SK-N-SH (cell line): ENCODE data around the gene KCNQ2. TPM values are rescaled to one million over a fixed set of nuclear protein-coding genes. Genes with fewer than 3 reads are reported as not detected.

Experiments
- CTCF ChIA-PET: fragments of 300-600, 350-600 bp; formaldehyde crosslinking; extraction: SDS; loops from one replicate; lab custom pipeline; 2021; lab: Yijun Ruan, JAX
- POLR2A ChIA-PET: fragments of 350-600 bp; sonication (Branson Sonifier 250); formaldehyde crosslinking; extraction: SDS; loops from one replicate; lab custom pipeline; 2020; ENCODE audit warnings: antibody characterized with exemption, inconsistent platforms; lab: Yijun Ruan, JAX
- DNase-seq: peaks from one replicate; pipeline ENCODE4 v3.0.0; 2012
- H2AFZ ChIP-seq: fragments of 200-600 bp; sonication (generic); 2 replicates; pipeline ENCODE4 v1.8.1; 2016; ENCODE audit warnings: antibody characterized with exemption, mild to moderate bottlenecking, low read depth
- H3F3A ChIP-seq: fragments of 200-600 bp; sonication (generic); replicated peaks from 2 replicates; pipeline ENCODE3; 2016; ENCODE audit warnings: antibody characterized with exemption, mild to moderate bottlenecking; ENCODE audit not compliant: insufficient read depth
- H3K27ac ChIP-seq, 2 experiments: fragments of 200-500 bp in 1 of 2; fragments of 200-600 bp in 1 of 2; sonication (Bioruptor generic) in 1 of 2; sonication (generic), shearing (Covaris generic) in 1 of 2; 2 replicates each; pipeline versions ENCODE4 v1.5.1 to v1.6.1; 2014 to 2016; ENCODE audit warnings: low read depth in 2 of 2, inconsistent platforms in 1 of 2, low read length in 1 of 2, mild to moderate bottlenecking in 1 of 2, mixed read lengths in 1 of 2
- H3K27me3 ChIP-seq: fragments of 200-600 bp; sonication (generic), shearing (Covaris generic); 2 replicates; pipeline ENCODE4 v1.6.1; 2016; ENCODE audit warnings: mixed run types; ENCODE audit not compliant: insufficient read depth
- H3K36me3 ChIP-seq, 2 experiments: fragments of 200-500 bp in 1 of 2; fragments of 200-600 bp in 1 of 2; sonication (Bioruptor generic) in 1 of 2; sonication (generic) in 1 of 2; replicated peaks in 1 of 2; 2 replicates each; pipeline versions ENCODE3 to v1.5.1; 2014 to 2016; ENCODE audit warnings: low read length in 1 of 2, mild to moderate bottlenecking in 1 of 2; ENCODE audit not compliant: insufficient read depth in 2 of 2, control insufficient read depth in 1 of 2
- H3K4me1 ChIP-seq, 2 experiments: fragments of 200-500 bp in 1 of 2; fragments of 200-600 bp in 1 of 2; sonication (Bioruptor generic) in 1 of 2; sonication (generic), shearing (Covaris generic) in 1 of 2; 2 replicates each; pipeline versions ENCODE4 v1.5.1 to v1.6.1; 2014 to 2016; ENCODE audit warnings: low read depth in 1 of 2, low read length in 1 of 2, mixed run types in 1 of 2; ENCODE audit not compliant: insufficient read depth in 2 of 2, control insufficient read depth in 1 of 2
- H3K4me2 ChIP-seq: fragments of 200-600 bp; sonication (generic), shearing (Covaris generic); 2 replicates; pipeline ENCODE4 v1.6.1; 2017; ENCODE audit warnings: mixed run types
- H3K4me3 ChIP-seq, 2 experiments: fragments of 200-500 bp in 1 of 2; fragments of 200-600 bp in 1 of 2; sonication (Bioruptor generic) in 1 of 2; sonication (generic), shearing (Covaris generic) in 1 of 2; 2 replicates each; pipeline versions ENCODE4 v1.5.1 to v1.8.1; 2014 to 2016; ENCODE audit warnings: low read depth in 2 of 2, inconsistent platforms in 1 of 2, low read length in 1 of 2, mild to moderate bottlenecking in 1 of 2, mixed read lengths in 1 of 2, moderate library complexity in 1 of 2
- H3K79me2 ChIP-seq: fragments of 200-600 bp; sonication (generic); 2 replicates; pipeline ENCODE4 v1.8.1; 2017; ENCODE audit warnings: mild to moderate bottlenecking; ENCODE audit not compliant: insufficient read depth
- H3K9ac ChIP-seq: fragments of 200-600 bp; sonication (generic); 2 replicates; pipeline ENCODE4 v1.6.1; 2017; ENCODE audit warnings: mixed run types
- H3K9me2 ChIP-seq: fragments of 200-600 bp; sonication (generic); 2 replicates; pipeline ENCODE4 v1.6.1; 2017; ENCODE audit warnings: mixed run types
- H3K9me3 ChIP-seq: fragments of 200-600 bp; sonication (generic); 2 replicates; pipeline ENCODE4 v1.6.1; 2017; ENCODE audit warnings: mixed run types, mild to moderate bottlenecking, moderate library complexity
- H4K20me1 ChIP-seq: fragments of 200-600 bp; sonication (generic); 2 replicates; pipeline ENCODE4 v1.6.1; 2017; ENCODE audit warnings: mild to moderate bottlenecking, mixed run types; ENCODE audit not compliant: insufficient read depth
- CHD2 ChIP-seq: fragments of 150-350 bp; IDR thresholded peaks from 2 replicates; pipeline ENCODE4 v1.6.1; 2018; ENCODE audit warnings: low read length; ENCODE audit not compliant: partially characterized antibody
- CTCF ChIP-seq: fragments of 200-600 bp; sonication (generic); IDR thresholded peaks from 2 replicates; pipeline ENCODE4 v1.6.1; 2017; ENCODE audit warnings: antibody characterized with exemption, mild to moderate bottlenecking, moderate library complexity
- EP300 ChIP-seq, 2 experiments: IDR thresholded peaks; 2 replicates each; pipeline versions ENCODE4 v1.4.0 to v1.6.1; 2012; ENCODE audit warnings: borderline replicate concordance in 1 of 2, low read depth in 1 of 2, low read length in 1 of 2
- EZH2phosphoT487 ChIP-seq: fragments of 200-600 bp; sonication (generic); IDR thresholded peaks from 2 replicates; pipeline ENCODE4 v1.6.1; 2017; ENCODE audit warnings: low read depth, mixed run types, mild to moderate bottlenecking, antibody characterized with exemption, moderate library complexity, borderline replicate concordance
- IRF3 ChIP-seq: fragments of 150-350 bp; IDR thresholded peaks from 2 replicates; pipeline ENCODE4 v1.6.1; 2016; ENCODE audit warnings: mild to moderate bottlenecking, low read depth, low read length
- JUND ChIP-seq: IDR thresholded peaks from 2 replicates; pipeline ENCODE4 v1.4.0; 2012
- MAX ChIP-seq: IDR thresholded peaks from 2 replicates; pipeline ENCODE4 v1.4.0; 2012; ENCODE audit warnings: low read depth
- MEF2A ChIP-seq: IDR thresholded peaks from 2 replicates; pipeline ENCODE4 v1.4.0; 2012; ENCODE audit warnings: low read depth, borderline replicate concordance
- NFIC ChIP-seq: IDR thresholded peaks from 2 replicates; pipeline ENCODE4 v1.4.0; 2012; ENCODE audit warnings: borderline replicate concordance
- NRF1 ChIP-seq: IDR thresholded peaks from 2 replicates; pipeline ENCODE4 v1.6.1; 2012; ENCODE audit warnings: low read depth, mild to moderate bottlenecking, low read length
- RAD21 ChIP-seq: IDR thresholded peaks from 2 replicates; pipeline ENCODE4 v1.6.1; 2012; ENCODE audit warnings: mild to moderate bottlenecking, low read length
- RFX5 ChIP-seq: IDR thresholded peaks from 2 replicates; pipeline ENCODE4 v1.6.1; 2012; ENCODE audit warnings: mild to moderate bottlenecking, improper control_type of control experiment, low read length
- SIN3A ChIP-seq: IDR thresholded peaks from 2 replicates; pipeline ENCODE4 v1.6.1; 2012; ENCODE audit warnings: low read depth, mild to moderate bottlenecking, low read length, moderate library complexity, borderline replicate concordance
- TAF1 ChIP-seq: IDR thresholded peaks from 2 replicates; pipeline ENCODE4 v1.6.1; 2012; ENCODE audit warnings: low read depth, mild to moderate bottlenecking, low read length, moderate library complexity, borderline replicate concordance
- USF1 ChIP-seq: IDR thresholded peaks from 2 replicates; pipeline ENCODE4 v1.4.0; 2012; ENCODE audit warnings: low read depth, borderline replicate concordance
- WGBS: methylation state at CpG from one replicate; pipeline ENCODE4 v1.1.6; 2017; ENCODE audit warnings: low lambda C conversion rate; 5-methylcytosine and 5-hydroxymethylcytosine counted together
- polyA plus RNA-seq, 3 experiments: library from polyadenylated mRNA; depleted of rRNA; stranded (reverse); fragments of >200 nt; gene quantifications; 2 replicates each; pipeline ENCODE4 v1.2.3, GENCODE V29; 2012

Gene KCNQ2
- polyA plus RNA-seq, 1 of the 3 experiments (the other 2 are of a cell fraction) = 3.9 TPM

GRCh38 chr20:63384336-63384735 is 88.1 kb downstream of the KCNQ2 start:
- ChIA-PET CTCF (interaction anchor here (1.0 to 10.6 kb wide), 3 partner anchors 75 to 161 kb away, joined by 6 to 460 read pairs (median 39); no protein-coding TSS in a partner anchor), POLR2A (no interaction called here)
- no peaks in the 10 kb centered on the region for H3K79me2 ChIP-seq
- H3K4me3 ChIP-seq = no peak overlapping the region
- no peaks in the 10 kb centered on the region for H3K36me3 ChIP-seq
- no peak for DNase-seq
- H3K27ac ChIP-seq = no peak overlapping the region
- TF ChIP-seq MEF2A = no peak
- no peak for TF ChIP-seq TAF1
- no peak for TF ChIP-seq IRF3
- H3K27me3 ChIP-seq = no peaks in the 10 kb centered on the region
- H3K4me1 ChIP-seq = no peaks in the 10 kb centered on the region
- H3F3A ChIP-seq = no peaks in the 10 kb centered on the region
- no peaks in the 10 kb centered on the region for H3K9me3 ChIP-seq
- H2AFZ ChIP-seq = no peak overlapping the region
- no peaks in the 10 kb centered on the region for H4K20me1 ChIP-seq
- H3K9me2 ChIP-seq = no peaks in the 10 kb centered on the region
- no peak overlapping the region for H3K4me2 ChIP-seq
- H3K9ac ChIP-seq = no peak overlapping the region
- 53% methylated on average over 12 of the region's 18 CpGs for WGBS

- H2AFZ ChIP-seq = no peak overlapping the region
- H3K4me1 ChIP-seq = no peaks in the 10 kb centered on the region
- DNase-seq = no peak
- H3K4me3 ChIP-seq = no peak overlapping the region
- TF ChIP-seq USF1 = no peak
- no peak for TF ChIP-seq IRF3
- no peak for TF ChIP-seq RAD21
- no peak for TF ChIP-seq EP300 (IDR thresholded peaks at IDR 0.05; ENCODE audit: borderline replicate concordance in 1 of 2, low read depth in 1 of 2, low read length in 1 of 2)
- no peak for TF ChIP-seq SIN3A
- TF ChIP-seq NFIC = no peak
- no peak for TF ChIP-seq CHD2
- no peak for TF ChIP-seq MAX
- no peak for TF ChIP-seq JUND
- no peak for TF ChIP-seq CTCF
- no peak for TF ChIP-seq RFX5
- no peak for TF ChIP-seq EZH2phosphoT487
- TF ChIP-seq NRF1 = no peak
- POLR2A ChIA-PET = no interaction called here
- CTCF ChIA-PET = interaction anchor here (1.0 to 10.6 kb wide), 6 partner anchors 13 to 160 kb away, joined by 6 to 460 read pairs (median 46); partner anchors contain the start of gene COL20A1
- no peak overlapping the region for H3K9ac ChIP-seq
- no peaks in the 10 kb centered on the region for H3F3A ChIP-seq
- H3K9me2 ChIP-seq = no peaks in the 10 kb centered on the region
- 34% methylated on average over 6 of the region's 11 CpGs for WGBS
- H3K79me2 ChIP-seq = no peaks in the 10 kb centered on the region
- no peaks in the 10 kb centered on the region for H4K20me1 ChIP-seq
- H3K27me3 ChIP-seq = no peaks in the 10 kb centered on the region
- no peak overlapping the region for H3K27ac ChIP-seq
- H3K9me3 ChIP-seq = no peaks in the 10 kb centered on the region
- H3K36me3 ChIP-seq = no peaks in the 10 kb centered on the region
- H3K4me2 ChIP-seq = no peak overlapping the region
Observed at GRCh38 chr20:63383556-63383955, 88.9 kb downstream of the KCNQ2 start.
